NCI-H2107 treated with DMSO at 0.1 percent for 48 hours (cell line): Measurements from ENCODE around the gene PEX6.
"Not testable (repeated sequence)": the region's sequence is repeated elsewhere in the genome, so short reads cannot be mapped to it uniquely, and the experiment has no call there.

Source experiments
- DNase-seq: peaks from one replicate; lab custom pipeline; 2025; ENCODE audit not compliant: unreplicated experiment; lab: John Stamatoyannopoulos, UW

The PEX6 gene

GRCh38 chr6:42978839-42979522, at the start of gene PEX6:
Gene PEX6 (minus strand): TSS chr6:42979181. CDS start chr6:42979150, 31 bp downstream.
- peak; percentile 23 for DNase-seq

- no peak for DNase-seq
Measured at GRCh38 chr6:43026365-43026764, 47.4 kb upstream of the PEX6 start.

GRCh38 chr6:43024436-43024835, 45.5 kb upstream of the PEX6 start:
- DNase-seq = no peak

GRCh38 chr6:43021270-43022047, 42.5 kb upstream of the PEX6 start, which contains the start of gene RRP36:
Gene RRP36 (plus strand): TSS chr6:43021623. CDS start chr6:43021655, 32 bp downstream.
- peak; percentile 27 for DNase-seq

- no peak for DNase-seq
Measured at GRCh38 chr6:43020847-43021246, 41.9 kb upstream of the PEX6 start.

- DNase-seq = no peak
Measured at GRCh38 chr6:43020052-43020705, 41.2 kb upstream of the PEX6 start.

- no peak for DNase-seq
Measured at GRCh38 chr6:43019152-43019551, 40.2 kb upstream of the PEX6 start.

- DNase-seq = no peak
Measured at GRCh38 chr6:43016943-43017334, 38.0 kb upstream of the PEX6 start.

- DNase-seq = no peak
Measured at GRCh38 chr6:43016176-43016942, 37.4 kb upstream of the PEX6 start.

- no peak for DNase-seq
Measured at GRCh38 chr6:43014434-43014909, 35.5 kb upstream of the PEX6 start.

GRCh38 chr6:43013843-43014433, 35.0 kb upstream of the PEX6 start, which contains the start of the genes KLHDC3 and MEA1:
Gene KLHDC3 (plus strand): TSS chr6:43014249. CDS start chr6:43017193, 2,944 bp downstream.
Gene MEA1 (minus strand): TSS chr6:43013946. CDS start chr6:43013813, 133 bp downstream.
- peak; percentile 93 for DNase-seq

- DNase-seq = no peak
Measured at GRCh38 chr6:43013097-43013842, 34.3 kb upstream of the PEX6 start.

GRCh38 chr6:43012364-43012763, 33.4 kb upstream of the PEX6 start:
- DNase-seq = no peak

- no peak for DNase-seq
Measured at GRCh38 chr6:43011207-43011606, 32.2 kb upstream of the PEX6 start.

GRCh38 chr6:43009124-43009523, 30.1 kb upstream of the PEX6 start:
- no peak for DNase-seq

GRCh38 chr6:43007126-43007525, 28.1 kb upstream of the PEX6 start:
- no peak for DNase-seq

GRCh38 chr6:43006251-43006650, 27.3 kb upstream of the PEX6 start:
- no peak for DNase-seq

- DNase-seq = no peak
Measured at GRCh38 chr6:43005844-43006243, 26.9 kb upstream of the PEX6 start.

GRCh38 chr6:43001843-43002242, 22.9 kb upstream of the PEX6 start:
- DNase-seq = no peak

- DNase-seq = not testable (repeated sequence)
Measured at GRCh38 chr6:42998205-42998604, 19.2 kb upstream of the PEX6 start.
